Loucy (cell line): ENCODE results near the gene FKBP5.

Source experiments
- H2AFZ ChIP-seq: fragments of 200-600 bp; sonication (generic); 2 replicates; pipeline ENCODE4 v1.6.0; 2016; ENCODE audit warnings: antibody characterized with exemption, mild to moderate bottlenecking, low read length, moderate library complexity
- H3F3A ChIP-seq: fragments of 200-600 bp; 2 replicates; pipeline ENCODE4 v1.6.0; 2016; ENCODE audit warnings: antibody characterized with exemption, low read depth, mild to moderate bottlenecking
- H3K27me3 ChIP-seq: fragments of 200-600 bp; sonication (generic); 2 replicates; pipeline ENCODE4 v1.6.1; 2014; ENCODE audit warnings: low read length, mild to moderate bottlenecking; ENCODE audit not compliant: insufficient read depth, poor library complexity, severe bottlenecking
- H3K36me3 ChIP-seq: fragments of 200-600 bp; sonication (generic); 2 replicates; pipeline ENCODE4 v1.6.1; 2016; ENCODE audit warnings: low read length; ENCODE audit not compliant: insufficient read depth
- H3K4me1 ChIP-seq: fragments of 200-600 bp; sonication (generic); 2 replicates; pipeline ENCODE4 v1.5.1; 2014; ENCODE audit warnings: low read length, mild to moderate bottlenecking; ENCODE audit not compliant: insufficient read depth, poor library complexity, severe bottlenecking
- H3K4me2 ChIP-seq: fragments of 200-600 bp; sonication (generic); 2 replicates; pipeline ENCODE4 v1.6.0; 2014; ENCODE audit warnings: antibody characterized with exemption, low read length, low read depth, mild to moderate bottlenecking; ENCODE audit not compliant: poor library complexity, severe bottlenecking
- H3K4me3 ChIP-seq: fragments of 200-600 bp; sonication (generic); 2 replicates; pipeline ENCODE4 v1.5.1; 2014; ENCODE audit warnings: low read length, mild to moderate bottlenecking, mixed read lengths; ENCODE audit not compliant: poor library complexity, severe bottlenecking
- H3K79me2 ChIP-seq: fragments of 200-600 bp; sonication (generic); 2 replicates; pipeline ENCODE4 v1.6.1; 2014; ENCODE audit warnings: low read length; ENCODE audit not compliant: insufficient read depth
- H3K9ac ChIP-seq: fragments of 200-600 bp; sonication (generic); 2 replicates; pipeline ENCODE4 v1.6.0; 2014; ENCODE audit warnings: mild to moderate bottlenecking, low read depth, low read length, moderate library complexity; ENCODE audit not compliant: poor library complexity, severe bottlenecking
- H3K9me2 ChIP-seq: fragments of 200-600 bp; sonication (generic); replicated peaks from 2 replicates; pipeline ENCODE4 v1.6.1; 2016; ENCODE audit warnings: low read depth, low read length, mixed read lengths
- H3K9me3 ChIP-seq: fragments of 200-600 bp; sonication (generic); 2 replicates; pipeline ENCODE4 v1.6.1; 2014; ENCODE audit warnings: mild to moderate bottlenecking, antibody characterized with exemption, low read length, low read depth; ENCODE audit not compliant: insufficient read depth
- H4K20me1 ChIP-seq: fragments of 200-600 bp; sonication (generic); 2 replicates; pipeline ENCODE4 v1.6.0; 2014; ENCODE audit warnings: antibody characterized with exemption, low read length, mild to moderate bottlenecking; ENCODE audit not compliant: insufficient read depth, poor library complexity, severe bottlenecking
- CTCF ChIP-seq: fragments of 200-600 bp; sonication (generic); conservative IDR thresholded peaks from 2 replicates; pipeline ENCODE4 v1.5.1; 2014; ENCODE audit warnings: mild to moderate bottlenecking, antibody characterized with exemption, low read length
- EZH2phosphoT487 ChIP-seq: fragments of 200-600 bp; IDR thresholded peaks from 2 replicates; pipeline ENCODE4 v1.6.1; 2018; ENCODE audit warnings: antibody characterized with exemption, mild to moderate bottlenecking, moderate library complexity, borderline replicate concordance

Gene FKBP5

GRCh38 chr6:35626401-35626800 lies 62.3 kb downstream of the FKBP5 start:
- no peaks in the 10 kb centered on the region for H3K9me3 ChIP-seq
- no peaks in the 10 kb centered on the region for H3K9me2 ChIP-seq
- TF ChIP-seq CTCF: no peak
- no peak for TF ChIP-seq EZH2phosphoT487
- peaks cover 65% of the 10 kb centered on the region; the same call in 1 of the 2 replicates for H3K36me3 ChIP-seq
- no peak overlapping the region for H3K9ac ChIP-seq
- no peaks in the 10 kb centered on the region for H4K20me1 ChIP-seq
- H3K4me2 ChIP-seq: no peak overlapping the region
- H2AFZ ChIP-seq: no peak overlapping the region
- no peaks in the 10 kb centered on the region for H3F3A ChIP-seq
- no peaks in the 10 kb centered on the region for H3K4me1 ChIP-seq
- peaks cover 11% of the 10 kb centered on the region for H3K79me2 ChIP-seq
- H3K4me3 ChIP-seq: no peak overlapping the region
- no peaks in the 10 kb centered on the region for H3K27me3 ChIP-seq

GRCh38 chr6:35624341-35625070 lies 64.2 kb downstream of the FKBP5 start:
- H3K9me2 ChIP-seq: no peaks in the 10 kb centered on the region
- no peaks in the 10 kb centered on the region for H3F3A ChIP-seq
- H3K4me2 ChIP-seq: no peak overlapping the region
- no peak for TF ChIP-seq EZH2phosphoT487
- TF ChIP-seq CTCF: peak; percentile 29
- no peaks in the 10 kb centered on the region for H3K27me3 ChIP-seq
- H3K9me3 ChIP-seq: no peaks in the 10 kb centered on the region
- H3K36me3 ChIP-seq: peaks cover 58% of the 10 kb centered on the region
- H3K4me3 ChIP-seq: no peak overlapping the region
- no peaks in the 10 kb centered on the region for H4K20me1 ChIP-seq
- no peak overlapping the region for H2AFZ ChIP-seq
- 0 out of 2 replicates have a peak, but pooled peaks cover 3% of the 10 kb centered on the region for H3K79me2 ChIP-seq
- no peak overlapping the region for H3K9ac ChIP-seq
- no peaks in the 10 kb centered on the region for H3K4me1 ChIP-seq

GRCh38 chr6:35622283-35622682 lies 66.4 kb downstream of the FKBP5 start:
- no peak overlapping the region for H3K4me2 ChIP-seq
- H3K4me1 ChIP-seq: no peaks in the 10 kb centered on the region
- H3K9me2 ChIP-seq: no peaks in the 10 kb centered on the region
- H3K27me3 ChIP-seq: no peaks in the 10 kb centered on the region
- no peak overlapping the region for H3K4me3 ChIP-seq
- TF ChIP-seq CTCF (no peak), EZH2phosphoT487 (no peak)
- no peak overlapping the region for H3K9ac ChIP-seq
- no peaks in the 10 kb centered on the region for H4K20me1 ChIP-seq
- H2AFZ ChIP-seq: no peak overlapping the region
- 0 out of 2 replicates have a peak, but pooled peaks cover 3% of the 10 kb centered on the region for H3K79me2 ChIP-seq
- peaks cover 68% of the 10 kb centered on the region for H3K36me3 ChIP-seq
- no peaks in the 10 kb centered on the region for H3F3A ChIP-seq
- no peaks in the 10 kb centered on the region for H3K9me3 ChIP-seq
